ENCODE measurements around the gene TMEM258. TPM values are rescaled to one million over a fixed set of nuclear protein-coding genes. Genes with fewer than 3 reads are reported as not detected.

TMEM258 gene
- total and polyA plus RNA-seq, 2 donors (not counting 3 experiments of a cell fraction or from before 2014, with no cell fraction given) = 140 to 534 TPM

- Histone ChIP-seq H3K9ac (replicated peaks; ENCODE audit: extremely low read depth, insufficient read depth, low read length) (no peak overlapping the region), H3K9me1 (replicated peaks; ENCODE audit: control insufficient read depth, extremely low read depth, insufficient read depth, low read length) (no peaks in the 10 kb centered on the region), H3K4me2 (ENCODE audit: insufficient read depth, low read length) (no peak overlapping the region), H3K9me3 (replicated peaks; ENCODE audit: control insufficient read depth, insufficient read depth, low read length) (no peaks in the 10 kb centered on the region), H4K20me1 (replicated peaks; ENCODE audit: control insufficient read depth, extremely low read depth, insufficient read depth, low read length) (no peaks in the 10 kb centered on the region), H3K4me3 (replicated peaks in 1 of 3; ENCODE audit: insufficient read depth in 1 of 3, low read depth in 1 of 3, low read length in 3 of 3) (no peak overlapping the region), H3K79me2 (ENCODE audit: control insufficient read depth, insufficient read depth, low read length) (no peaks in the 10 kb centered on the region), H2AFZ (ENCODE audit: low read depth, low read length) (no peak overlapping the region), H3K27me3 (ENCODE audit: control insufficient read depth in 2 of 2, insufficient read depth in 2 of 2, low read length in 2 of 2) (no peaks in the 10 kb centered on the region), H3K27ac (ENCODE audit: insufficient read depth, low read depth, low read length) (no peak overlapping the region), H3K4me1 (ENCODE audit: control insufficient read depth, extremely low read depth, insufficient read depth, low read length) (peaks cover 12% of the 10 kb centered on the region), H3K36me3 (ENCODE audit: control insufficient read depth in 2 of 2, extremely low read depth in 1 of 2, insufficient read depth in 2 of 2, low read length in 2 of 2) (no peaks in the 10 kb centered on the region)
- intact Hi-C loops (cut with micrococcal nuclease) = no loop called here
- TF ChIP-seq MYC (IDR thresholded peaks at IDR 0.05; ENCODE audit: low read depth, low read length) = no peak
- no peak for TF ChIP-seq EZH2 (IDR thresholded peaks at IDR 0.05; ENCODE audit: borderline replicate concordance, low read depth, low read length, severe bottlenecking)
- TF ChIP-seq, protein P1, sequence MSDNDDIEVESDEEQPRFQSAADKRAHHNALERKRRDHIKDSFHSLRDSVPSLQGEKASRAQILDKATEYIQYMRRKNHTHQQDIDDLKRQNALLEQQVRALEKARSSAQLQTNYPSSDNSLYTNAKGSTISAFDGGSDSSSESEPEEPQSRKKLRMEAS (IDR thresholded peaks at IDR 0.05; ENCODE audit: insufficient read depth, insufficient read length) = no peak
- no peak for TF ChIP-seq JUN (IDR thresholded peaks at IDR 0.05; ENCODE audit: borderline replicate concordance, insufficient read depth, insufficient read length, low read depth)
- no peak for TF ChIP-seq GATA2 (IDR thresholded peaks at IDR 0.05; ENCODE audit: insufficient read depth, insufficient read length, low read depth, low read length)
- TF ChIP-seq FOS (IDR thresholded peaks at IDR 0.05; ENCODE audit: borderline replicate concordance, insufficient read depth, low read length) = no peak
- dilution Hi-C loops (cut with MboI; ENCODE audit: extremely low pct_ligation_motif_present, low sequenced_read_pairs) = no loop called here
- no peak for DNase-seq (ENCODE audit: low read depth, low spot score)
- no TSS peak for BruUV-seq (replicated peaks)
- no peak for FAIRE-seq
- CTCF ChIA-PET = interaction anchor here (1.0 to 1.9 kb wide), 3 partner anchors 12 to 23 kb away, joined by 3 to 7 read pairs (median 6); no protein-coding TSS in a partner anchor
- POLR2A ChIA-PET = no interaction called here
Observed at GRCh38 chr11:61754534-61755482, 37.6 kb downstream of the TMEM258 start.
